Spinal cord (tissue), 10 donors: ENCODE measurements around the gene NME9. TPM values are rescaled to one million over a fixed set of nuclear protein-coding genes. Genes with fewer than 3 reads are reported as not detected.

Experiments used
- DNase-seq, 6 donors: peaks; one replicate each; pipeline versions ENCODE4 v3.0.0 to v3.0.0-alpha.2; 2013 to 2015; ENCODE audit warnings: low spot score in 6 of 6, low read depth in 4 of 6
- H3K27ac ChIP-seq: one replicate; pipeline ENCODE4 v1.5.1; 2013; ENCODE audit warnings: low read depth, low read length, control low read depth
- H3K27me3 ChIP-seq: one replicate; pipeline ENCODE4 v1.6.1; 2013; ENCODE audit warnings: low read length; ENCODE audit not compliant: control insufficient read depth, insufficient read depth
- H3K36me3 ChIP-seq: one replicate; pipeline ENCODE4 v1.6.1; 2013; ENCODE audit warnings: low read length; ENCODE audit not compliant: control insufficient read depth, insufficient read depth
- H3K4me1 ChIP-seq: one replicate; pipeline ENCODE4 v1.6.1; 2013; ENCODE audit warnings: low read length; ENCODE audit not compliant: control insufficient read depth, insufficient read depth
- H3K4me3 ChIP-seq: one replicate; pipeline ENCODE4 v1.5.1; 2013; ENCODE audit warnings: low read depth, low read length, control low read depth
- H3K9me3 ChIP-seq: one replicate; pipeline ENCODE4 v1.6.1; 2013; ENCODE audit warnings: low read length; ENCODE audit not compliant: control insufficient read depth, insufficient read depth
- WGBS: methylation state at CpG from one replicate; pipeline ENCODE4 v1.1.5; 2013; ENCODE audit warnings: missing lambda C conversion rate; ENCODE audit not compliant: insufficient coverage; 5-methylcytosine and 5-hydroxymethylcytosine counted together
- polyA plus RNA-seq, 2 donors: library from polyadenylated mRNA; unstranded; fragments of 120-200 nt; gene quantifications; one replicate each; pipeline ENCODE4 v1.2.1, GENCODE V29; 2013; ENCODE audit not compliant: insufficient read length in 2 of 2
- total RNA-seq, 2 donors: library from RNA; depleted of rRNA in 1 of 2; stranded (reverse); fragments of 120-200 nt in 1 of 2; fragments of >200 nt in 1 of 2; gene quantifications; one replicate each; pipeline versions ENCODE4 v1.2.3 to v1.2.4, GENCODE V29; 2013 to 2014
- donor health status: healthy.

The NME9 gene
- total and polyA plus RNA-seq, 4 donors = 5.6 to 9.6 (median 8.3) TPM

DNA sequence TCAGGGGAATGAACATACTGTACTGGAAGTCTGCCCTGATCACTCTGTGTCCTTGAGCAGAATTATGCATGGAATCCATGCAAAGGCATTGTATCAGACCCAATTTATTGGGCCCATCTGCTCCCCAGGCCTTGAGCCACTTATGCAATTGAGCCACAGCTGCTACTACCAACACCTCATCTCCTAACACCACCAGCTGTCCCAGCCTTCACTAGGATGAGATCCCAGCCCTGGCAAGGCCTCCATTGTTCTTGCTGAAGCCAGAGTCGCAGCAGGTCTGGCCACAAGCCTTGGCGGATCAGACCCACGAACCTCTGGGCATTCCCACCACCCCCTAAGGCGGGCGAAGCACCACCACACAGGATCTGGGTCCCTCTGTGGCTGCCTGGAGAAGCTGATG lies 9.2 kb upstream of the NME9 start:
- peak in 2 of 6 donors; percentile 55 to 61 for DNase-seq
- 71% methylated on average over 1 of the region's 5 CpGs for WGBS
- Histone ChIP-seq H3K36me3 (no peaks in the 10 kb centered on the region), H3K9me3 (no peaks in the 10 kb centered on the region), H3K4me1 (no peaks in the 10 kb centered on the region), H3K27me3 (no peaks in the 10 kb centered on the region), H3K4me3 (no peak overlapping the region), H3K27ac (no peak overlapping the region)

GRCh38 chr3:138338244-138338643 lies 8.6 kb upstream of the NME9 start:
- no peak overlapping the region for H3K4me3 ChIP-seq
- no peaks in the 10 kb centered on the region for H3K27me3 ChIP-seq
- WGBS = 39% methylated on average over 4 of the region's 5 CpGs
- no peak overlapping the region for H3K27ac ChIP-seq
- H3K4me1 ChIP-seq = no peaks in the 10 kb centered on the region
- no peaks in the 10 kb centered on the region for H3K9me3 ChIP-seq
- H3K36me3 ChIP-seq = no peaks in the 10 kb centered on the region
- no peak for DNase-seq

DNA sequence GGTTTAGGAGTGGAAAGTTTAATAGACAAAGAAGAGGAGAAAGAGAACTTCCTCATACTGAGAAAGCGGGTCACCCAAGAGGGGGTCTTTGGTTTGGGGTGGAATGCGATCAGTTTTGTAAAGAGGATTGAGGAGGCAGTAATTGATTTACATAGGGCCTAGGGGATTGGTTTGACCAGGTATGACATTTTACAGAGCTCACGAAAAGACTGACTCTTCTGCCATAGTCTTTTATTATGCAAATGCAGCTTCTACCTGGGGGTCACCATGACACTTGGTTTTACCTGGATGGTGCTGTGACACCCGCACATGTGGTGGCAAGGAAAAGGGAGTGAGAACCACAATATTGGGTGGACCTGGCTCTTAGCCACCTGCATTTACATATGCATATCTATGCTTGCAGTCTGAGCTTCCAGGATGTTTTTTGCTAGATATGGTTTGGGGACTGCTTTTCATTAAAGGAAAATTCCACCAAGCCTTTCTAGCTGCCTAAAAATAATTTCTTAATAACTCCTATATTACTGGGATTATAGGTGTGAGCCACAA lies 6.9 kb upstream of the NME9 start:
- H3K27me3 ChIP-seq = no peaks in the 10 kb centered on the region
- H3K9me3 ChIP-seq = no peaks in the 10 kb centered on the region
- no peaks in the 10 kb centered on the region for H3K4me1 ChIP-seq
- no peaks in the 10 kb centered on the region for H3K36me3 ChIP-seq
- H3K4me3 ChIP-seq = no peak overlapping the region
- no peak for DNase-seq
- WGBS = 83% methylated on average over 2 of the region's 4 CpGs
- H3K27ac ChIP-seq = no peak overlapping the region

DNA sequence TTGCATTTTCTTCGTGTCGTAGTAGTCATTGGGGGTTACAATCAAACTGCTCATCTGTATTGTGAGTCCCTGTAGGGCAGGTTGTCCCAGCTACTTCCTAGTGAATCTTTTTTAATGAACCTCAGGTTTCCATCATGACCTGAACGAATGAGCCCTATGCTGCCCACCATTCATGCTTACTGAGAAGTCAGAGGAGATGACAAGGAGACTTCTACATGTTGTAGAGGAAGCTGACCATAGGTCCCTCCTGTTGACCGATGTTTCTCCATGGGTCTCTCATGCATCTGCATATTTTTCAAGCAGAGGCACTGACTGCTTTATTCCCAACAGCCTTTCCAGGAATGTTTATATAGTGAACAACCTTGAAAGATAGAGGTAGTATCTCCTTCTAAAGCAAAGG lies 5.0 kb upstream of the NME9 start:
- Histone ChIP-seq H3K36me3 (no peaks in the 10 kb centered on the region), H3K4me3 (no peak overlapping the region), H3K27ac (no peak overlapping the region), H3K27me3 (no peaks in the 10 kb centered on the region), H3K4me1 (peaks cover 4% of the 10 kb centered on the region), H3K9me3 (no peaks in the 10 kb centered on the region)
- 95% methylated on average over 2 of the region's 4 CpGs for WGBS
- DNase-seq = no peak

- peaks cover 9% of the 10 kb centered on the region for H3K4me1 ChIP-seq
- H3K4me3 ChIP-seq = no peak overlapping the region
- no peaks in the 10 kb centered on the region for H3K27me3 ChIP-seq
- H3K36me3 ChIP-seq = no peaks in the 10 kb centered on the region
- peak in 2 of 6 donors; percentile 61 to 77 for DNase-seq
- H3K9me3 ChIP-seq = no peaks in the 10 kb centered on the region
- WGBS = 20% methylated on average over 1 of the region's 4 CpGs
- H3K27ac ChIP-seq = no peak overlapping the region
These were observed 2.9 kb upstream of the NME9 start for GRCh38 chr3:138332472-138333073.

DNA sequence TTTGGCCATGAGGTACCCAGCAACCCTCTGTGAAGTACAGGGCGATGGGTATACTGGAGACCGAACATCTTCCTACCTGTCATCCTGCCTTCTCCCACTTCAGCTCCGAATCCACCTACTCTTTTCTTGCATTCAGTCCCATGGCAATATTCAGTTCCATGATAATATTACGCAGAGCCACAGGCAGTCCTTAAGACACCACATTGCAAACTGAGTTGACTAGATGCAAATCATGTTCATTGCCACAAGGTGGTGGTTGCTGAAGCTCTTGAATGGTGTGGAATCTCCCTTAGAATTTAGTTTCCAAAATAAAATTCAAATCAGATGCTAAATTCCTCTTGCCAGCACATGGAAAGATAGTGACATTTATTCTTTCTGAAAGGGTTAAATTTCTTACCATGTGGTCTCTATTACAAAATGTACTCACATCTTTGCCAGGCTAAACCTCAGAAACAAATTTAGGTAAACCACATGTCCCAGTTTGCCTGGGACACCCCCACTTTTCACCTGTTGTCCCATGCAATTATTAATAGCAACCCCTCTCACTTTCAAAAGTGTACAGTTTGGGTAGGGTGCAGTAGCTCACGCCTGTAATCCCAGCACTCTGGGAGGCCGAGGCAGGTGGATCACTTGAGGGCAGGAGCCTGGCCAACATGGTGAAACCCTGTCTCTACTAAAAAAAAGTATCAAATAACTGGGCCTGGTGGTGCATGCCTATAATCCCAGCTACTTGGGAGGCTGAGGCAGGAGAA lies 1.7 kb upstream of the NME9 start:
- H3K4me3 ChIP-seq = no peak overlapping the region
- H3K36me3 ChIP-seq = no peaks in the 10 kb centered on the region
- H3K27ac ChIP-seq = no peak overlapping the region
- DNase-seq = peak in 1 of 6 donors; percentile 45
- H3K27me3 ChIP-seq = no peaks in the 10 kb centered on the region
- peaks cover 9% of the 10 kb centered on the region for H3K4me1 ChIP-seq
- 89% methylated on average over 4 of the region's 6 CpGs for WGBS
- no peaks in the 10 kb centered on the region for H3K9me3 ChIP-seq

DNA sequence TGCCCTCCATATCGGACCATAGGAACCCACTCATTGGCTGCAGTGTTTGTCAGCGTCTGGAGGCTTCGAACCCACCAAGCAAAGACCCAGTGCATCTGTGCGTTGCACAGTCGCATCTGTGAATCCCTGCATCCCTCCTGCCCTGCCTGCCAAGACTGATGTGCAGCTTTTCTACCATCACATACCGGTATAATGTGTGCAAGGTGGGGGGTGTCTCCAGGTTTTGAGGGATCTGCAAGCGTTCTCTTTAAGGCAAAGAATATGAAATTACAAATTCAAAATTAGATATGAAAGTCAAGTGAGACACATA lies 288 bp upstream of the NME9 start:
- H3K27me3 ChIP-seq = no peaks in the 10 kb centered on the region
- H3K36me3 ChIP-seq = no peaks in the 10 kb centered on the region
- peaks cover 9% of the 10 kb centered on the region for H3K4me1 ChIP-seq
- H3K4me3 ChIP-seq = peak overlapping the region; percentile 67
- H3K27ac ChIP-seq = peak overlapping the region; percentile 72
- no peaks in the 10 kb centered on the region for H3K9me3 ChIP-seq
- no peak for DNase-seq
- 0% methylated on average over 5 of the region's 7 CpGs for WGBS

DNA sequence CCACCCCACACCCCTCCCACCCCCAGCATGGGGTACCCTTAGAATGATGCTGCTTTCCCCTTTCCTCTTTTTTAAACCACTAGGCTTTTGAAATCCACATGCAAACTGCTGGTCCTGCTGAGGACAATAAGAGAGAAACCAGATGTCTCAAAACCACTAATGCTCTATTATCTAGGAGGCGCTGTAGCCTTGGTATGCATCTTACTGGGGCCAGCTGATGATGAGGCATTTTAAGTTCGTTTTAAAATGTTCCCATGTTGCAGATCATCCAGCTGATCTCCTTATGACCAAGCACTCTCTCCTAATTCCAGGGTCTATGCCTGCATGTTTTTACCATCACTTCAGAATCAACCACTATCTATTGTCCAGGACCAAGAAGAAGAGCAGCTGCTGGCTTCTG lies 1.3 kb downstream of the NME9 start:
- Histone ChIP-seq H3K27ac (no peak overlapping the region), H3K27me3 (no peaks in the 10 kb centered on the region), H3K9me3 (no peaks in the 10 kb centered on the region), H3K36me3 (no peaks in the 10 kb centered on the region), H3K4me3 (peak overlapping the region; percentile 67), H3K4me1 (peaks cover 9% of the 10 kb centered on the region)
- WGBS = 17% methylated on average over 1 of the region's 2 CpGs
- peak in 1 of 6 donors; percentile 50 for DNase-seq

DNA sequence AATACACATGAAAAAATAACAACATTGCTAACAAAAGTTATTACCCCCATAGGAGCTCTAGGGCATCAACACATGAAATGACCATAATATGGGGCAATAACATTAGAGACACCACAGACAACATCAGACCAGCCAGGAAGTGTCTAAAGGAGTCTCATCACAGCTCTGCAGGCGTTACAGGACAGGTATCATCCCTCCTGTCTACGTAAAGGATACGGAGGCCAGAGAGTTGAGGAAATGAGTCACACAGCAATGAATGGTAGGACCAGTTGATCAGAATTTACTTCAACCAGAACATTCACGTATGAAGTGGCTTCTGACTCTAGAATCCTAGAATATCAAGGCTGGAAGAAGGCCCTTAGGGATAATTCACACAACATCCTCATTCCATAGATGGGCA lies 1.8 kb downstream of the NME9 start:
- WGBS = 83% methylated on average over 1 of the region's 4 CpGs
- no peak overlapping the region for H3K27ac ChIP-seq
- H3K9me3 ChIP-seq = no peaks in the 10 kb centered on the region
- peaks cover 9% of the 10 kb centered on the region for H3K4me1 ChIP-seq
- H3K4me3 ChIP-seq = no peak overlapping the region
- no peak for DNase-seq
- no peaks in the 10 kb centered on the region for H3K27me3 ChIP-seq
- H3K36me3 ChIP-seq = no peaks in the 10 kb centered on the region
